Progenitor cell of endocrine pancreas (in vitro differentiated cells): Measurements from ENCODE around the gene GRAMD4. TPM values are rescaled to one million over a fixed set of nuclear protein-coding genes. Genes with fewer than 3 reads are reported as not detected.

Source experiments
- DNase-seq: peaks from one replicate; pipeline ENCODE4 v3.0.0; 2021; ENCODE audit warnings: low spot score; ENCODE audit not compliant: unreplicated experiment
- H3K27ac Mint-ChIP-seq: 2 replicates; pipeline ENCODE4 v1.8.0; 2021; ENCODE audit warnings: mild to moderate bottlenecking, moderate library complexity, mixed read lengths
- H3K27me3 Mint-ChIP-seq: 2 replicates; pipeline ENCODE4 v1.8.0; 2021; ENCODE audit warnings: mixed read lengths
- H3K36me3 Mint-ChIP-seq: 2 replicates; pipeline ENCODE4 v1.8.0; 2022; ENCODE audit warnings: mixed read lengths; ENCODE audit not compliant: insufficient read depth
- H3K4me1 Mint-ChIP-seq: 2 replicates; pipeline ENCODE4 v1.8.0; 2021; ENCODE audit warnings: low read depth, mixed read lengths
- H3K4me3 Mint-ChIP-seq: 2 replicates; pipeline ENCODE4 v1.8.0; 2021; ENCODE audit warnings: low read depth, mild to moderate bottlenecking, moderate library complexity, mixed read lengths
- H3K9me3 Mint-ChIP-seq: 2 replicates; pipeline ENCODE4 v1.8.0; 2021; ENCODE audit warnings: low read depth, mixed read lengths
- total RNA-seq: library from RNA; stranded (reverse); gene quantifications from 2 replicates; pipeline ENCODE4 v1.2.1, GENCODE V29; 2021
- TF ChIP-seq, protein P1 (sequence below): fragments of 200-600 bp; sonication (generic); IDR thresholded peaks from one replicate; pipeline ENCODE4 v1.5.0; 2021; ENCODE audit warnings: antibody characterized with exemption, mild to moderate bottlenecking; ENCODE audit not compliant: unreplicated experiment

Gene GRAMD4
- total RNA-seq, 1 donor from 2014 or later: 68.8 TPM

DNA sequence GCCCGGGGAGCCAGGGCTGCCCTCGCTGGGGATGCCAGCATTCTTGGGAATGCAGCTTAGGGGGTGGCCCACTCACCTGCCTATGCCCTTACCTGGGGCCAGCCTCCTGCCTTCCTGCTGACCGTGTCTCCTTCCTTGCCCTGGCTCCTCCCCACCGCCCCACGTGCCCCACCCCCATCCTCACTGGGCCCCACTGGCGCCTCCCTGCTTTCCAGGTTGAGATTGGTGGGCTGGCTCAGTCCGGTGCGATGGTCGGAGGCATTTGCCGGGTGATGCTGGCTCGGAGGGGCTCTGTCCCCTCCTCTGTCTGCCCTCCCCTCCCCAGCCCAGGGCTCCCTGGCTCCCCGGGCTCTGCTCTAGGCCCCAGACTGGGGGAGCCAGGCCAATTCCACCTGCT, 34.1 kb upstream of the GRAMD4 start:
- Mint-ChIP-seq H3K27me3 (peaks cover 6% of the 10 kb centered on the region), H3K4me1 (peaks cover 25% of the 10 kb centered on the region), H3K4me3 (no peak overlapping the region), H3K27ac (no peak overlapping the region), H3K9me3 (no peaks in the 10 kb centered on the region), H3K36me3 (peaks cover 2% of the 10 kb centered on the region)
- TF ChIP-seq, protein P1, sequence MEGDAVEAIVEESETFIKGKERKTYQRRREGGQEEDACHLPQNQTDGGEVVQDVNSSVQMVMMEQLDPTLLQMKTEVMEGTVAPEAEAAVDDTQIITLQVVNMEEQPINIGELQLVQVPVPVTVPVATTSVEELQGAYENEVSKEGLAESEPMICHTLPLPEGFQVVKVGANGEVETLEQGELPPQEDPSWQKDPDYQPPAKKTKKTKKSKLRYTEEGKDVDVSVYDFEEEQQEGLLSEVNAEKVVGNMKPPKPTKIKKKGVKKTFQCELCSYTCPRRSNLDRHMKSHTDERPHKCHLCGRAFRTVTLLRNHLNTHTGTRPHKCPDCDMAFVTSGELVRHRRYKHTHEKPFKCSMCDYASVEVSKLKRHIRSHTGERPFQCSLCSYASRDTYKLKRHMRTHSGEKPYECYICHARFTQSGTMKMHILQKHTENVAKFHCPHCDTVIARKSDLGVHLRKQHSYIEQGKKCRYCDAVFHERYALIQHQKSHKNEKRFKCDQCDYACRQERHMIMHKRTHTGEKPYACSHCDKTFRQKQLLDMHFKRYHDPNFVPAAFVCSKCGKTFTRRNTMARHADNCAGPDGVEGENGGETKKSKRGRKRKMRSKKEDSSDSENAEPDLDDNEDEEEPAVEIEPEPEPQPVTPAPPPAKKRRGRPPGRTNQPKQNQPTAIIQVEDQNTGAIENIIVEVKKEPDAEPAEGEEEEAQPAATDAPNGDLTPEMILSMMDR: no peak
- no peak for DNase-seq

DNA sequence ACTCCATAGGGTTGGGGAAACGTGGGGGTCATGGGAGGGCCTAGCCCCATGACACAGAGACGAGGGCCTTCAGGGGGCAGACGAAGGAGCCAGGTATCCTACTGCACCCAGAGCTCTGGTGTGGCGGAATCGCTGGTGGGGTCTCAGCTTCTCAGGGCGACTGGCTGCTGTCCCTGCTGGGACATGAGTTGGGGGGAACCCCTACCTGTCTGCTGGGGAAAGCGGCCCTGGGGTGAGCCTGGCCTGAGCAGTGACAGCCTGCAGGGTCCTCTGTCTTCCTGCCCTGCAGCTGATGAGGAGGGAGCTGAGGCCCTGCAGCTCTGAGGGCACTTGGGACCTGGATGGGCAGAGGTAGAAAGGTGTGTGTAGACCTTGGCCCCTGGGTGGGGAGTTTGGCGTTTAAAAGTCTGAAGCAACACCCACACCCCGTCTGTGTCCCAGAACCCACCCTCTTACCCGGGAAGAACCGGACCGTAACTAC, 33.6 kb upstream of the GRAMD4 start:
- Mint-ChIP-seq H3K27me3 (peaks cover 6% of the 10 kb centered on the region), H3K9me3 (no peaks in the 10 kb centered on the region), H3K27ac (no peak overlapping the region), H3K36me3 (peaks cover 2% of the 10 kb centered on the region), H3K4me1 (peaks cover 25% of the 10 kb centered on the region), H3K4me3 (no peak overlapping the region)
- TF ChIP-seq, protein P1: no peak
- no peak for DNase-seq

DNA sequence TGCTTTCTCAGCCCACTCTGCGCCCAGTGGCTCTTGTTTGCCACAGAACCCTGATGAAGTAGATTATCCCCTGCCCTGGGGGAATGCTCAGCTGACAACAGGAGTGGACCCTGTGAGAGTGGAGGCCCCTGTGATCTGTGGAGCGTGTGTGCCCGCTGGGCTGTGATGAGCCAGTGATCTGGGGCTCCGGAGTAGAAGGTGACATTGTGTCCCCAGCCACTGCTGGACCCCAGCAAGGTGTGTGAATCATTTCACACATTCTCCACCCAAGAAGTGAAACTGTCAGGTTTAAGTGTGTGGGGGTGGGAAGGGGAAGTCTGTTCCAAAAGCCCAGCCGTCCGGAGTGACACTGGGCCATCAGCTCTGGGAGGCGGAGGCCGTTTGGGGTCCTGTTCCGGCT, 33.1 kb upstream of the GRAMD4 start:
- H3K27ac Mint-ChIP-seq: no peak overlapping the region

DNA sequence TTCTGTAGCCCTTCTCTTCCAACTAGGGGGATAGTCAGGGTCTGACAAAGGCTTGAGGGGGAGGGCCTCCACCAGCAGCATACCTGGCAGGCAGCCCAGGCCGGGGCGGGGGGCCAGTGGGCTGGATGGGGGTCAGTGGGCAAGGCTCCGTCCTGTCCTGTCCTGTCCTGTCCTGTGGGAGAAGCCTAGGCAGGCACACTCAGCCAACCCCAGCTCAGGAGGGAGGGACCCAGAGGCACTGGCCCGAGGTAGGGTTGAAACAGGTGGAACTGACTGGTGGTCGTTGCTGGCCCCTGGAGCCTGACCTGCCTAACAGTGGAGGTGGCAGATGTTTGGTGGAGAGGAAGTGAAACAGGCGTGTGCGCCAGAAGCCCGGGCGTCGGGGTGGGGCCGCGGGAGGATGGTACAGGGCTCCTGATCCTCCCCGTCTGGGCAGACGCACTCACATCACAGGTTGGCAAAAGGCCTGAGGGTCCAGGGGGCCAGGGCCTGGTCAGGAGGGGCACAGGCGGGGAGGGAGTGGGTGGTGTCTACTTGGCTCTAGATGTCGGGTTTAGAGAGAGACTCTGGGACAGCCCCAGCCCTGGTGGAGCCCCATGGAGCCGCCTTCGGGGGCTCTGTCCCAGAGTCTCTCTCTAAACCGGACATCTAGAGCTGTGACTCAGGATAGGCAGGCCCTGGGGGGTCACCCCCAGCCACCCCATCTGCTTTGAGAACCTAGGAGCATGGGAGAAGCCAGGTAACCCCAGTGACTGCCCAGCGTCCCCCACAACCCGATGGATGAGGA, 32.5 kb upstream of the GRAMD4 start:
- Mint-ChIP-seq H3K36me3 (peaks cover 2% of the 10 kb centered on the region), H3K27me3 (peaks cover 6% of the 10 kb centered on the region), H3K4me1 (peaks cover 22% of the 10 kb centered on the region), H3K4me3 (no peak overlapping the region), H3K27ac (no peak overlapping the region), H3K9me3 (no peaks in the 10 kb centered on the region)
- TF ChIP-seq, protein P1: no peak
- no peak for DNase-seq

More for the DNA sequence above, 33.1 kb upstream of the GRAMD4 start:
- TF ChIP-seq, protein P1: no peak
- Mint-ChIP-seq H3K27me3 (peaks cover 6% of the 10 kb centered on the region), H3K36me3 (peaks cover 2% of the 10 kb centered on the region), H3K4me1 (peaks cover 25% of the 10 kb centered on the region), H3K9me3 (no peaks in the 10 kb centered on the region), H3K4me3 (no peak overlapping the region)
- DNase-seq: no peak

DNA sequence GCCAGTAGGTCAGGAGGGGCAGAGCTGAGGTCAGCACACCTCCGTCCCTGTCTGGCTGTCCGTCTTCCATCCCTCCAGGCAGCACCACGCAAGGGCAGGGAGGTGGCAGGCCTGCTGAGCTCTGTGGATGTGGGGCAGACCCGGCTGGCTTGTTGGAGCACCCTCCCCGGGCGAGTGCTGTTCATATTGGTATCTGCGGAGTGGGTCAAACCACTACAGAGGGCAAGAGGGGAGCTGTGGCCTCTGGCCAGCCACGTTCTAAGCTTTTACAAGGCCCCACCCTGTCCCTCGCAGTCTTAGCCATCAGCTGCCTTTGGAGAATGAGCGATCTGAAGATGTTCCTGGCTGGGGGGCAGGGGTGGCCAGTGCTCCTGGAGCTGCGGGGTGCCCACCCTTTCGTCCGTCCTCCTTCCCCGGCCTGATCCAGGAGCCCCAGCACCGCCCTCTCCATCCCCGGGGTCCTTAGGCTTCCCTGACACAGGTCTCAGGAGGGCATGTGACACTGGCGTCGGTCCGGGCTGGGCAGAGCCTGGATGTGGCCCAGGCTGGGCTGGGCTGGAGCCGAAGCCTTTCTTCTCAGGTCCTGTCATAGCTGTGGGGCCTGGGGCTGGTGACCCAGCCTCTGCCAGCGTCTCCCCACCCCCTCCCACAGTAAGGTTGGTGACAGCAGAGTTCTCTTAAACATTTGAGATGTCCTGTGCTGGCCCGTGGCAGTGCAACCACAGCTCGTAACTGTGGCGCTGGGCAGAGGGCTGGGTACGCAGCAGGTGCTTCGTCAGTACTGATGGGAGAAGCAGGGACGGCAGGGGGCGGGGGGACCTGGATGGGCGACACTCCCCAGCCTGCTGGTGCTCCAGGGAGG, 31.7 kb upstream of the GRAMD4 start:
- Mint-ChIP-seq H3K36me3 (peaks cover 2% of the 10 kb centered on the region), H3K4me3 (no peak overlapping the region), H3K9me3 (no peaks in the 10 kb centered on the region), H3K4me1 (peaks cover 21% of the 10 kb centered on the region), H3K27me3 (peaks cover 6% of the 10 kb centered on the region), H3K27ac (no peak overlapping the region)
- TF ChIP-seq, protein P1: no peak
- DNase-seq: no peak
